Measurements from ENCODE around the gene PRR30.

DNA sequence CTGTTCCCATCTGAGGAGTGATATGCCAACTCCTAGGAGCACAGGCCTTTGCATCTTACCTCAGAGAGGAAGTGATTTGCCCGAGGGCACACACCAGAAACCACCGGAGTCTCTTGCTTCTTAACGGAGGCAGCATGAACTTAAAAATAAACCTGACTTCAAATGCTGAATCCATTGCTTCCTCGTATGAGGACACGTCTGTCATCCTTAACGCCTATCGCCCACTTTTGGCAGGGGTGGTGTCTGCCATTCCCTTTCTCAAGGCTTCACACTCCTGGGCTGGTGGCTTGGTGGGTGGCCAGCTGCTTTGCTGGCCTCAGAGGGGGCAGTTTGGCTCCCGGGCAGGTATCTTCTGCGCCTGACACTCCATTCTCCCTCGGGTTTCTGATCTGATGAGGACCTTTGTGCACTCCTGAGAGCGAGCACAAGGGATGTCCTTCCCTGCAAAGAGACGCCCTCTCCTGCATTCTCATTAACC is 3.7 kb downstream of the PRR30 start:
- TF ChIP-seq POLR2A (IDR thresholded peaks at IDR 0.05) = no peak
- TF ChIP-seq, protein P1, sequence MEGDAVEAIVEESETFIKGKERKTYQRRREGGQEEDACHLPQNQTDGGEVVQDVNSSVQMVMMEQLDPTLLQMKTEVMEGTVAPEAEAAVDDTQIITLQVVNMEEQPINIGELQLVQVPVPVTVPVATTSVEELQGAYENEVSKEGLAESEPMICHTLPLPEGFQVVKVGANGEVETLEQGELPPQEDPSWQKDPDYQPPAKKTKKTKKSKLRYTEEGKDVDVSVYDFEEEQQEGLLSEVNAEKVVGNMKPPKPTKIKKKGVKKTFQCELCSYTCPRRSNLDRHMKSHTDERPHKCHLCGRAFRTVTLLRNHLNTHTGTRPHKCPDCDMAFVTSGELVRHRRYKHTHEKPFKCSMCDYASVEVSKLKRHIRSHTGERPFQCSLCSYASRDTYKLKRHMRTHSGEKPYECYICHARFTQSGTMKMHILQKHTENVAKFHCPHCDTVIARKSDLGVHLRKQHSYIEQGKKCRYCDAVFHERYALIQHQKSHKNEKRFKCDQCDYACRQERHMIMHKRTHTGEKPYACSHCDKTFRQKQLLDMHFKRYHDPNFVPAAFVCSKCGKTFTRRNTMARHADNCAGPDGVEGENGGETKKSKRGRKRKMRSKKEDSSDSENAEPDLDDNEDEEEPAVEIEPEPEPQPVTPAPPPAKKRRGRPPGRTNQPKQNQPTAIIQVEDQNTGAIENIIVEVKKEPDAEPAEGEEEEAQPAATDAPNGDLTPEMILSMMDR (IDR thresholded peaks at IDR 0.05) = no peak

Measured in stomach (tissue), 4 donors.